HG03039 (cell line): Measurements from ENCODE around the gene HMOX2.
A peak's percentile ranks its signal among the peaks of the same experiment; 100 is the strongest.

ENCODE experiments used
- ATAC-seq: cut with Tn5 transposase; IDR thresholded peaks from one replicate; pipeline ENCODE4 v1.9.1; 2021; ENCODE audit warnings: mild to moderate bottlenecking, moderate library complexity; ENCODE audit not compliant: unreplicated experiment

HMOX2 gene

GRCh38 chr16:4522051-4522581, 45.9 kb downstream of the HMOX2 start:
- ATAC-seq: no peak

DNA sequence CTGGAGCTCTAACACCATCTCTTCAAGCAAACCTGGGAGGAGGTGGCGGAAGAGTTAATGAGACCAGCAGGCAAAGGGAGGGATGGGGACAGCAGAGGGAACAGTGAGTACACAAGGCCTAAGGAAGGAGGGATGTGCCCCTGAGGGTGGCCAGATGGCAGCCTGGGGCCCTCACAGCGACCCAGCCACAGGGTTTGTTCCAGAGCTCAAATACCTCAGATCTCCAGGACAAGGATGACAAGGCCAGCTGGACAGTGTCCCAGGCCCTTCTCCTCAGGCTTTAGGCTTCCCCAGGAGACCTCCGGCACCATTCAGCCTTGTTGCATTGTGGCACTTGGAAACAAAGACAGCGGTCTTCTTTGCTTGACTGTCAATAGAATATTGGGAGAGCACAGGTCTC, 47.5 kb downstream of the HMOX2 start:
- no peak for ATAC-seq

- ATAC-seq: no peak
Measured at GRCh38 chr16:4524571-4524970, 48.4 kb downstream of the HMOX2 start.

GRCh38 chr16:4525069-4525468, 48.9 kb downstream of the HMOX2 start:
- no peak for ATAC-seq

DNA sequence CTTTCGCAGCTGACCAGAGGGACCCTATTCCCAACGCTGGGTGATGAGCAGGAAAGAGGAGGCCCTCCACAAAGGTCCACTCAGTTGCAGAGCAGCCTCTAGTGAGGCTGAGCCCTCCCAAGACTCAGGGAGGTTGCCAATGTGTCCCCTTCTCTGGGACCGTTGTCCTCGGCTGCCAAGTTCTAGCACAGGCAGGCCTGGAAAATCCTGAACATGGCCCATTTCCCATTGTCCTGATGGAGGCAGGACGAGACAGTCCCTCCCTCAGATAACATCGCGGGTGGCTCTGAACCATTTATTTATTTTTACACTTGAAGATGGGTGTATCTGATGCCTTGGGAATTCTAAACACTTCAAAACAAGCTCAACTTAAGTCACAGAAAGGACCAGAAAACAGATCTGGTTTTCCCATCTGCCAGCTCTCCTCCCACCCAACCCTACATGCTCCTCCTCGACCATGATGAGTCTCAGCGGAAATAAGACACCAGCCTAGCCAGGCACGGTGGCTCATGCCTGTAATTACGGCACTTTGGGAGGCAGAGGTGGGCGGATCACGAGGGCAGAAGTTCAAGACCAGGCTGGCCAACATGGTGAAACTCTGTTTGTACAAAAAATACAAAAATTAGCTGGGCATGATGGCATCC, 49.6 kb downstream of the HMOX2 start:
- ATAC-seq: no peak

GRCh38 chr16:4529085-4530060, 53.2 kb downstream of the HMOX2 start:
- no peak for ATAC-seq

DNA sequence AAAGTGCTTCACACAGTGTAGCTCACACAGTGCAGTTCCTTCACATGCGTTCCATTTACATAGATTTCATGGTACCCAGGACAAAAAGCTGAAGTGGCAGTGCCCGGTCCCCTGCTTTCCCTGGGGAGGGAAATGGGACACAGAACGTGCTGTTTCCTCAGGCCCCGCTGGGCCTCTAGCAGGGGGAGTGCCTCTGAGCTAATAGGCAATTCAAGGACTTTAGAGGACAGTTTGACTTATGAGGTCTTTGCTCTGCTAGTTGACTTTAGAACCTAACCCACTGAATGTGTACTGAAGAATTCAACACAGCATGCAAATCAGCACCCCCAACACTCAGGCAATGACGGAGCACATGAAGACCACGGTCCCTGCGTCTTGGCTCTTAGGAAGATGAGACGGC, 55.6 kb downstream of the HMOX2 start:
- ATAC-seq: no peak

DNA sequence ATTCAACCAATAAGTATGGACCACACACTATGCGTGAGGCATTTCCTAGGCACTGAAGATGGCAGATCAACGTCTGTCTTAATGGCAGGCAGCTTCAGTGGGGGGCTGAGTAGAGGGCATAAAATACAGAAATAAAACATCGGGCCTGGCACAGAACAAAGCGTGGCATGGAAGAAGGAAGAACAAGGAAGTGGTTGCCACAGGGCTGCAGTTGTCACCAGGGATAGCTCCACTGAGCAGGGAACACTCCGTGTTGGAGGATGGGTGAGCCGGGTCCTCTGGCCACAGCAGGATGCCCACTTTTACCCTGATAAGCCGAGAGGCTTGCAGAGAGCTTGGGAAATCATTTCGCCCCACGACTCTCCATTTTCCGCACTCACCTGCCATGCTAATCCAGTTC, 56.0 kb downstream of the HMOX2 start:
- no peak for ATAC-seq

GRCh38 chr16:4533490-4533889, 57.3 kb downstream of the HMOX2 start:
- ATAC-seq: no peak

- no peak for ATAC-seq
Measured at GRCh38 chr16:4534151-4534790, 58.1 kb downstream of the HMOX2 start.

GRCh38 chr16:4535627-4536108, 59.5 kb downstream of the HMOX2 start:
- ATAC-seq: no peak

- ATAC-seq: no peak
Measured at GRCh38 chr16:4536391-4537106, 60.4 kb downstream of the HMOX2 start.

DNA sequence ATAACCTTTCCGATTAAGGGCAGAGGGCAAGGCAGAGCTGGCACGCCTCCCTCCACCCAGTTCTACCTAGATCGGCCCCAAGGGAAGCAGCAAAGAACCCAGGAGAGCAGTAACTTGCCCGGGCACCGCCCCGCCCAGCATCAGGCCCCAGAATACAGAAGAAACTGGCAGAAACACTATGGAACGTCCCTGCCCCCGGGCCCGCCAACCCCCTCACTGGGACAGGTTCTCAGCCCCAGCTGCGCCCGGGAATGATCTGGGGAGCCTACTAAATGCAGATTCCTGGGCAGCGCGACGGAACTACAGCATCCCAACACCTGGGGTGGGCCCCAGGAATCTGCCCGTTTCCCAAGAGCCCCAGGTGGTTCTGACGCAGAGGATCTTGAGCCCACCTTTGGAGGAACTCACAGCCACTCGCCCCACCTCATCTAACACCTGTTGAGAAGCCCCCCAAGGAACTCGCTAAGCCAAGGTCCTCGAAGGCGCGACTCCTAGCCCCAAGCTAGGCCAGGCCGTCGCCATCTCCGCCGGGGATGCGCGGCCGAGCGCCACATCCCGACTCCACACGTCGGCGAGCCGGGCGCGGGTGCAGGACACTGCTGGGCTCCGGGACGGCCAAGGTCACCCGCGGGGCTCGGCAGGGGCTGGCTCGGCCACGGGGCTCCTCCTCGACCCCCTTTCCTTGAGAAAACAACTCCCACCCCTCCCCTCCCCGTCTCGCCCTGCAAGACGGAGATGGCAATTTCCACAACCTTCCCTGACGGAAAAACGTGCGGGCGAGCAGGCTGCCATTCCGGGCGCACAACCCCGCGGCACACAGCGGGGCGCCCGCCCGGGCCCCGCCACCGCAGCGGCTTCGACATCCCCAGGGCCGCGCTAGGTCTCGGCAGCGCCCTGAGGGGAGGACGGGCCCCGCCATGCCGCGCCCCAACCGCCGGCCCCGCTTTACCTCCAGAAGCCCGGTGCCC, 61.5 kb downstream of the HMOX2 start:
- peak; percentile 19 for ATAC-seq

GRCh38 chr16:4538350-4539235, 62.4 kb downstream of the HMOX2 start, which contains the start of gene CDIP1:
Gene CDIP1, minus strand, starts transcription at chr16:4538773. Its CDS starts 24,643 bp downstream, at chr16:4514130.
- peak; percentile 74 for ATAC-seq

DNA sequence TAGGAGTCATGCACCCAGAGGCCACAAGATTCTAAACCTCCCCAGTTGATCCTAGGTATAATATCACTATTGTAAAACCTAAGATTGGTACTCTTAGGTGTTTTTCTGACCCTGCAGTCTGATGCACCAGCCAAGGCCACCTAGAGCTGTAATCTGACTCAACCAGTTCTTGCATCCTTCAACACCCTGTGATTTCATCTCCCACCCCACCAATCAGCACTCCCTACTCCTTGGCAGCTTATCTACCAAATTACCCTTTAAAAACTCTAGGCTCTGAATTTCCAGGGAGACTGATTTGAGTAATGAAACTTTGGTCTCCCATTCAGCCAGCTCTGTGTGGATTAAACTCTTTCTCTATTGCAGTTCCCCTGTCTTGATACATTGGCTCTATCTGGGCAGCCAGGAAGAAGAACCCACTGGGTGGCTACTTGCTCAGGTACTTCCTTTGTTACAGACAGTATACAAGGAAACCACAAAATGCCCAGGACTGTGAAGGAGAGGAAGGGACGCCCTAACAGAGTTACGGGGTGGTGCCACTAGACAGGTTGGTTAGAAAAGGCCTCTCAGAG, 63.6 kb downstream of the HMOX2 start:
- ATAC-seq: no peak

DNA sequence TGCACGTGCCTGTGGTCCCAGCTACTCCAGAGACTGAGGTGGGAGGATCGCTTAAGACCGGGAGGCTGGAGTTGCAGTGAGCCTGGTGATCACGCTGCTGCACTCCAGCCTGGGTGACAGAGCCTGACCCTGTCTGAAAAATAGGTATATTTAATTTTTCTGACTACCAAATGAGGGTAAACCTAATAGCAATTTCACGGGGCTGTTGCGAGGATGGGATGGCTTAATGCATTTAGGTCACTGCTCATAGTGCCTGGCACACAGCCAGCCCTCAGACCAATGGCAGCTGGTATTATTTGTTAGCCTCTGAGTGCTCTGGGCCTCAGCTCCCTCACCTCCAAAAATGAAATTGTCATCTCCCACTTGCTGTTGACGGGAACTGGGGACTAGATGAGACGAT, 68.3 kb downstream of the HMOX2 start:
- no peak for ATAC-seq

DNA sequence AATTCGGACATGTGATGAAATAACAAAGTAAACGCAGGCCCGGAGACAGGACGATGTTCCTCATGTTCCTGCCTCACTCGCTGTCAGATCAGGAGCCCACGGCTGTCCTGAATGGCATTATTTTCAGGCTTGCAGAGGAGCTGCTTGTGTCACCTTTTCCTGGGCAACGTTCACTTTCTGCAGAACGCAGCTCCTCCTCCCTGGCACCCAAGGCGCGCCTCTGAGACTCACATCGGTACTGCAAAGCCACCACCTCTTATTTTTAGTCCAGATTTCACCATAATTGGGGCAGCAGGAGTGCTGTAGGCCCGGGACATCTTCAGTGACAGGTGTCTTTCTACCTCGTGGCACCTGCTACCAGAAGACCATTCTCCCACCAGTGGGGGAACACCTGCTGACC, 71.9 kb downstream of the HMOX2 start:
- no peak for ATAC-seq

DNA sequence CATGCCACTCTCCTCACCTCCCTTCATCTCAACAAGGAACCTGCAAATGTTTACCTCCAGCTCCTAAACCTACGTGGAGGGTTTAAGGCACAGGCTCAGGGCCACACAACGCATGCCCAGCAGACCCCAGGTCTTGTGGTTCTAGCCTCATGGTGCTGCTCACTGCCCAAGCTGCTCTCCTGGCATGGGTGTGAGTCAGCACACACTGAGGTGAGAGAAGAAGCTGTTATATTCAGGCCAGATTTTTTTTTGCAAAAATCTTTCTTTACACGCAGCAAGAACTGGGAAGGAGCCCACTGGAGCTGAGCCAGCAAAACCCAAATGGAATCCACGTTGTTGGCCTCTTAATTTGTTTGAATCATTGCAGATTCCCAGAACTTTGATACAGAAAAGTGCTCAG, 74.4 kb downstream of the HMOX2 start:
- ATAC-seq: no peak
